K562 (cell line): Measurements from ENCODE around the gene CAPN10. TPM values are rescaled to one million over a fixed set of nuclear protein-coding genes. Genes with fewer than 3 reads are reported as not detected.

ENCODE experiments used
- ATAC-seq: fragments of 200-7000 bp; cut with Tn5 transposase; 3 replicates; pipeline ENCODE4 v1.9.1; 2020; ENCODE audit warnings: moderate library complexity
- BruUV-seq: library from RNA; stranded (reverse); fragments of 400-500 nt; replicated peaks from 2 replicates; lab custom pipeline; 2021; lab: Mats Ljungman, UMichigan
- CTCF ChIA-PET: fragments of 300-600 bp; formaldehyde crosslinking; extraction: SDS; loops from one replicate; lab custom pipeline; 2021; ENCODE audit warnings: low intra/inter-chr PET ratio; lab: Yijun Ruan, JAX
- POLR2A ChIA-PET: fragments of 300-600, 350-650 bp; sonication (Branson Sonifier 250); formaldehyde crosslinking; extraction: SDS; loops from one replicate; lab custom pipeline; 2021; ENCODE audit warnings: antibody characterized with exemption, inconsistent platforms; lab: Yijun Ruan, JAX
- DNase-seq, 4 experiments: peaks; one replicate each; pipeline versions ENCODE4 v3.0.0 to v3.0.0-alpha.2; 2011 to 2018; ENCODE audit warnings: low spot score in 3 of 4, mixed read lengths in 3 of 4; ENCODE audit errors: extremely low read depth in 1 of 4
- FAIRE-seq: peaks from 2 replicates; lab custom pipeline; 2011; peaks lifted over from hg19 to GRCh38; lab: Jason Lieb, UNC
- H2AFZ ChIP-seq: 2 replicates; pipeline ENCODE4 v1.6.0; 2011; ENCODE audit warnings: low read depth, low read length, control low read depth, inconsistent platforms
- H3K27ac ChIP-seq: fragments of 200-600 bp; 3 replicates; pipeline ENCODE4 v1.8.0; 2011; ENCODE audit warnings: low read depth, mild to moderate bottlenecking, control low read depth, inconsistent platforms, low read length, moderate library complexity, mixed read lengths; ENCODE audit errors: extremely low read depth
- H3K27me3 ChIP-seq, 2 experiments: fragments of 300-600 bp in 1 of 2; 2 replicates in 1 of 2; 3 replicates in 1 of 2; pipeline versions ENCODE4 v1.6.0 to v1.8.0; 2011; ENCODE audit warnings: inconsistent platforms in 2 of 2, low read length in 2 of 2, mild to moderate bottlenecking in 1 of 2, mixed read lengths in 1 of 2, moderate library complexity in 1 of 2; ENCODE audit not compliant: control insufficient read depth in 2 of 2, insufficient read depth in 2 of 2
- H3K36me3 ChIP-seq: fragments of 300-600 bp; 3 replicates; pipeline ENCODE4 v1.8.0; 2011; ENCODE audit warnings: mild to moderate bottlenecking, low read length, inconsistent platforms; ENCODE audit not compliant: control insufficient read depth, insufficient read depth
- H3K4me1 ChIP-seq, 2 experiments: fragments of 200-600 bp in 1 of 2; replicated peaks in 1 of 2; 2 replicates in 1 of 2; 3 replicates in 1 of 2; pipeline versions ENCODE4 v1.5.1 to v1.8.0; 2011; ENCODE audit warnings: inconsistent platforms in 2 of 2, low read length in 2 of 2, mild to moderate bottlenecking in 1 of 2, mixed read lengths in 1 of 2, moderate library complexity in 1 of 2; ENCODE audit not compliant: control insufficient read depth in 2 of 2, insufficient read depth in 2 of 2
- H3K4me2 ChIP-seq: 2 replicates; pipeline ENCODE4 v1.6.1; 2011; ENCODE audit warnings: low read length, control low read depth, inconsistent platforms, mixed read lengths; ENCODE audit not compliant: insufficient read depth
- H3K4me3 ChIP-seq: fragments of 200-600 bp; sonication (generic), shearing (Covaris generic); 2 replicates; pipeline ENCODE4 v1.5.1; 2016; ENCODE audit warnings: control low read depth, inconsistent platforms
- H3K79me2 ChIP-seq: fragments of 200-600 bp; 3 replicates; pipeline ENCODE4 v1.8.0; 2011; ENCODE audit warnings: low read length, inconsistent platforms; ENCODE audit not compliant: control insufficient read depth, insufficient read depth
- H3K9ac ChIP-seq, 2 experiments: 2 replicates each; pipeline versions ENCODE4 v1.6.0 to v1.6.1; 2011; ENCODE audit warnings: low read depth in 2 of 2, low read length in 2 of 2, control low read depth in 1 of 2, inconsistent platforms in 1 of 2, mild to moderate bottlenecking in 1 of 2, mixed read lengths in 1 of 2; ENCODE audit not compliant: insufficient read depth in 1 of 2
- H3K9me1 ChIP-seq: one replicate; pipeline ENCODE4 v1.6.0; 2011; ENCODE audit warnings: inconsistent platforms, mild to moderate bottlenecking, low read length, moderate library complexity; ENCODE audit not compliant: control insufficient read depth, insufficient read depth
- H3K9me3 ChIP-seq: replicated peaks from 2 replicates; pipeline ENCODE4 v1.5.1; 2011; ENCODE audit warnings: low read depth, low read length, inconsistent platforms; ENCODE audit not compliant: control insufficient read depth, insufficient read depth
- H4K20me1 ChIP-seq: replicated peaks from 2 replicates; pipeline ENCODE4 v1.6.1; 2011; ENCODE audit warnings: low read length, inconsistent platforms, mixed read lengths; ENCODE audit not compliant: control insufficient read depth, insufficient read depth
- CTCF ChIP-seq, 3 experiments: IDR thresholded peaks in 2 of 3; conservative IDR thresholded peaks in 1 of 3; 2 replicates each; pipeline ENCODE4 v1.5.1; 2011 to 2012; ENCODE audit warnings: low read length in 3 of 3, mild to moderate bottlenecking in 3 of 3, control low read depth in 2 of 3, improper control_type of control experiment in 1 of 3, inconsistent platforms in 1 of 3, low read depth in 1 of 3, mixed read lengths in 1 of 3, moderate library complexity in 1 of 3; ENCODE audit not compliant: insufficient read depth in 2 of 3
- DNMT1 ChIP-seq: fragments of 450-650 bp; IDR thresholded peaks from 2 replicates; pipeline ENCODE4 v1.6.1; 2016; ENCODE audit warnings: antibody characterized with exemption, mild to moderate bottlenecking
- E2F3 ChIP-seq: fragments of 250-450 bp; sonication (Bioruptor Pico); IDR thresholded peaks from 2 replicates; pipeline ENCODE4 v1.4.0; 2020; ENCODE audit warnings: mild to moderate bottlenecking
- FOXA3 ChIP-seq, 2 experiments: fragments of 450-650 bp in 1 of 2; sonication (generic) in 1 of 2; formaldehyde crosslinking; IDR thresholded peaks in 1 of 2; conservative IDR thresholded peaks in 1 of 2; 2 replicates each; pipeline versions ENCODE4 v1.4.0 to v1.8.0; 2020 to 2022; ENCODE audit warnings: mild to moderate bottlenecking in 2 of 2, missing genetic modification reagents in 1 of 2
- FUS ChIP-seq: fragments of 200-400 bp; formaldehyde crosslinking; optimal IDR thresholded peaks from 2 replicates; pipeline ENCODE3; 2017; ENCODE audit warnings: low read depth, low read length
- GATAD2A ChIP-seq: fragments of 450-650 bp; IDR thresholded peaks from 2 replicates; pipeline ENCODE4 v1.6.1; 2017
- HLTF ChIP-seq: fragments of 450-650 bp; IDR thresholded peaks from 2 replicates; pipeline ENCODE4 v1.6.1; 2016
- JUNB ChIP-seq: fragments of 450-650 bp; formaldehyde crosslinking; conservative IDR thresholded peaks from 2 replicates; pipeline ENCODE4 v1.4.0; 2020; ENCODE audit warnings: mild to moderate bottlenecking
- KDM4B ChIP-seq, 2 experiments: fragments of 450-650 bp in 1 of 2; sonication (generic) in 1 of 2; IDR thresholded peaks; 2 replicates each; pipeline ENCODE4 v1.6.1; 2016 to 2017; ENCODE audit warnings: borderline replicate concordance in 2 of 2, antibody characterized with exemption in 1 of 2, low read depth in 1 of 2, mild to moderate bottlenecking in 1 of 2
- LCOR ChIP-seq: sonication (generic); formaldehyde crosslinking; IDR thresholded peaks from 2 replicates; pipeline ENCODE4 v1.8.0; 2022; ENCODE audit warnings: mild to moderate bottlenecking, missing genetic modification reagents
- POLR3A ChIP-seq: IDR thresholded peaks from 2 replicates; pipeline ENCODE4 v1.6.1; 2011; ENCODE audit warnings: borderline replicate concordance, mild to moderate bottlenecking, moderate library complexity; ENCODE audit not compliant: insufficient read length, insufficient read depth; ENCODE audit errors: extremely low read depth
- PTRF ChIP-seq: fragments of 450-650 bp; IDR thresholded peaks from 2 replicates; pipeline ENCODE4 v1.6.1; 2016; ENCODE audit warnings: mild to moderate bottlenecking, missing genetic modification characterization, missing compliant biosample characterization
- SMAD4 ChIP-seq: fragments of 250-450 bp; sonication (Bioruptor Pico); conservative IDR thresholded peaks from 2 replicates; pipeline ENCODE4 v1.8.0; 2021; ENCODE audit warnings: inconsistent platforms, mild to moderate bottlenecking, moderate library complexity
- SMARCE1 ChIP-seq: fragments of 450-650 bp; IDR thresholded peaks from 2 replicates; pipeline ENCODE4 v1.7.1; 2016; ENCODE audit warnings: mild to moderate bottlenecking
- TAF1 ChIP-seq: IDR thresholded peaks from 2 replicates; pipeline ENCODE4 v1.6.1; 2011; ENCODE audit warnings: mild to moderate bottlenecking, low read length, moderate library complexity; ENCODE audit not compliant: insufficient read depth, control insufficient read depth, severe bottlenecking; ENCODE audit errors: extremely low read depth
- ZKSCAN8 ChIP-seq: fragments of 200-800 bp; sonication (Bioruptor generic); IDR thresholded peaks from 2 replicates; pipeline ENCODE4 v1.6.1; 2016; ENCODE audit warnings: missing genetic modification characterization, missing compliant biosample characterization
- ZNF24 ChIP-seq: fragments of 450-650 bp; IDR thresholded peaks from 2 replicates; pipeline ENCODE4 v1.6.1; 2016
- ZNF316 ChIP-seq: fragments of 450-650 bp; IDR thresholded peaks from 2 replicates; pipeline ENCODE4 v1.6.1; 2016
- ZNF431 ChIP-seq: sonication (generic); formaldehyde crosslinking; IDR thresholded peaks from 2 replicates; pipeline ENCODE4 v1.8.0; 2022; ENCODE audit warnings: mild to moderate bottlenecking, missing genetic modification reagents
- WGBS: fragments of 100-300 bp; shearing (Covaris generic); methylation state at CpG from one replicate; pipeline ENCODE4 v1.1.6; 2016; ENCODE audit warnings: low coverage, mixed read lengths; ENCODE audit not compliant: insufficient coverage; ENCODE audit errors: missing lambda C conversion rate; 5-methylcytosine and 5-hydroxymethylcytosine counted together
- in situ Hi-C: fragments of 300-500 bp; cut with MboI; formaldehyde crosslinking; loops from 4 replicates; pipeline ENCODE4 v1.15.0; 2018; ENCODE audit warnings: inconsistent platforms, mixed read lengths
- intact Hi-C: fragments of 100-400 bp; cut with micrococcal nuclease; formaldehyde crosslinking; loops from 2 replicates; pipeline ENCODE4 v1.14.2; 2022
- polyA plus RNA-seq, 8 experiments: library from polyadenylated mRNA; depleted of rRNA in 4 of 8; stranded (reverse) in 5 of 8; unstranded in 3 of 8; fragments of >200 nt; fragmentation: Nextera tagmentation in 2 of 8; fragmentation: Illumina TruSeq in 1 of 8; extraction: Ambion mirVana in 2 of 8; extraction: Trizol in 1 of 8; gene quantifications; 2 replicates each; pipeline versions ENCODE4 v1.2.1 to v1.2.3, GENCODE V29; 2011 to 2014; ENCODE audit warnings: inconsistent platforms in 1 of 8, missing spikeins in 1 of 8
- total RNA-seq, 7 experiments: library from RNA; depleted of rRNA in 6 of 7; stranded (reverse); fragments of >200 nt in 6 of 7; fragmentation: Illumina TruSeq in 2 of 7; extraction: Trizol in 2 of 7; gene quantifications; 2 replicates each; pipeline versions ENCODE4 v1.2.1 to v1.2.3, GENCODE V29; 2011 to 2021; ENCODE audit warnings: low replicate concordance in 1 of 7

Gene CAPN10
- total and polyA plus RNA-seq, 9 of the 15 experiments (the other 6 are each of a cell fraction or from before 2014, with no cell fraction given), result 0.08 to 26.1 (median 8.4) TPM

- TF ChIP-seq TAF1 (no peak), POLR3A (no peak), ZNF316 (no peak), HLTF (no peak), DNMT1 (no peak), FUS (no peak)
Observed at GRCh38 chr2:240644171-240644651, 57.7 kb downstream of the CAPN10 start (continued).

- no peak for ATAC-seq
- no peak overlapping the region for H3K4me3 ChIP-seq
- H2AFZ ChIP-seq, result no peak overlapping the region
- in situ Hi-C loops (no loop called here), intact Hi-C loops (no loop called here)
- WGBS, result 0% methylated on average over 7 of the region's 8 CpGs
- TF ChIP-seq E2F3 (CRISPR knock-in tag) (no peak), CTCF (IDR thresholded peaks at IDR 0.05 in 2 of 3, conservative IDR thresholded peaks at IDR 0.05 in 1 of 3; ENCODE audit: insufficient read depth in 2 of 3, low read depth in 1 of 3, low read length in 3 of 3) (no peak), GATAD2A (no peak), LCOR (CRISPR knock-in tag) (no peak), SMAD4 (CRISPR knock-in tag) (no peak), FOXA3 (CRISPR knock-in tag; conservative IDR thresholded peaks at IDR 0.05 in 1 of 2, IDR thresholded peaks at IDR 0.05 in 1 of 2) (no peak), ZNF24 (no peak), KDM4B (IDR thresholded peaks at IDR 0.05; ENCODE audit: borderline replicate concordance in 2 of 2, low read depth in 1 of 2) (no peak), ZNF431 (CRISPR knock-in tag) (no peak), JUNB (CRISPR knock-in tag) (no peak), PTRF (tag) (no peak), ZKSCAN8 (CRISPR knock-in tag) (no peak), SMARCE1 (no peak)
- TF ChIP-seq, all 486 proteins: peak for 0
- CTCF ChIA-PET, result no interaction called here
- BruUV-seq, result no TSS peak
- Histone ChIP-seq H3K27me3 (peaks cover 12 to 55% of the 10 kb centered on the region in 2 experiments; a peak in 4 of 5 replicates), H3K9ac (no peak overlapping the region), H3K9me3 (no peaks in the 10 kb centered on the region), H3K27ac (no peak overlapping the region), H3K79me2 (no peaks in the 10 kb centered on the region), H3K9me1 (no peaks in the 10 kb centered on the region), H3K4me1 (peaks cover 0 to 7% of the 10 kb centered on the region in 2 experiments; a peak in 1 of 5 replicates), H4K20me1 (no peaks in the 10 kb centered on the region), H3K4me2 (no peak overlapping the region), H3K36me3 (no peaks in the 10 kb centered on the region)
- FAIRE-seq, result no peak
- DNase-seq, result no peak
- POLR2A ChIA-PET, result no interaction called here
Observed at GRCh38 chr2:240644859-240645301, 58.3 kb downstream of the CAPN10 start.
